K562 (cell line): Measurements from ENCODE around the gene LLGL2. TPM values are rescaled to one million over a fixed set of nuclear protein-coding genes. Genes with fewer than 3 reads are reported as not detected.
A peak's percentile ranks its signal among the peaks of the same experiment; 100 is the strongest.

Experiments
- BCLAF1 ChIP-seq, 2 experiments: fragments of 450-650 bp in 1 of 2; IDR thresholded peaks; 2 replicates each; pipeline ENCODE4 v1.6.1; 2011 to 2017; ENCODE audit warnings: low read depth in 2 of 2, antibody characterized with exemption in 1 of 2, borderline replicate concordance in 1 of 2, low read length in 1 of 2, mild to moderate bottlenecking in 1 of 2, mixed read lengths in 1 of 2; ENCODE audit not compliant: control insufficient read depth in 1 of 2
- CBX1 ChIP-seq: sonication (generic); IDR thresholded peaks from 2 replicates; pipeline ENCODE4 v1.6.1; 2016; ENCODE audit warnings: antibody characterized with exemption, low read depth, mild to moderate bottlenecking
- COPS2 ChIP-seq: fragments of 450-650 bp; conservative IDR thresholded peaks from 2 replicates; pipeline ENCODE4 v1.6.1; 2016; ENCODE audit warnings: mild to moderate bottlenecking, moderate library complexity
- CXXC5 ChIP-seq: fragments of 250-450 bp; sonication (Bioruptor Pico); IDR thresholded peaks from 2 replicates; pipeline ENCODE4 v1.8.0; 2022; ENCODE audit warnings: inconsistent platforms, mild to moderate bottlenecking, moderate library complexity
- GABPB1 ChIP-seq: sonication (generic); formaldehyde crosslinking; IDR thresholded peaks from 2 replicates; pipeline ENCODE4 v1.8.0; 2022; ENCODE audit warnings: mild to moderate bottlenecking, missing genetic modification reagents
- HDGF ChIP-seq: fragments of 450-650 bp; IDR thresholded peaks from 2 replicates; pipeline ENCODE4 v1.6.1; 2016
- HNRNPLL ChIP-seq: fragments of 200-400 bp; formaldehyde crosslinking; IDR thresholded peaks from 2 replicates; pipeline ENCODE4 v1.6.1; 2017; ENCODE audit warnings: low read length, low read depth, mild to moderate bottlenecking; ENCODE audit not compliant: poor library complexity, severe bottlenecking
- KLF16 ChIP-seq: IDR thresholded peaks from 2 replicates; pipeline ENCODE4 v1.6.1; 2016; ENCODE audit warnings: antibody characterized with exemption
- NFE2 ChIP-seq: IDR thresholded peaks from 2 replicates; pipeline ENCODE4 v1.6.1; 2014; ENCODE audit warnings: antibody characterized with exemption, low read depth
- RAD51 ChIP-seq: fragments of 450-650 bp; IDR thresholded peaks from 2 replicates; pipeline ENCODE4 v1.7.1; 2016; ENCODE audit warnings: low read depth, mild to moderate bottlenecking, borderline replicate concordance
- RERE ChIP-seq: sonication (generic); formaldehyde crosslinking; IDR thresholded peaks from 2 replicates; pipeline ENCODE4 v1.8.0; 2023; ENCODE audit warnings: missing genetic modification reagents, mild to moderate bottlenecking, borderline replicate concordance
- TCF3 ChIP-seq: sonication (generic); formaldehyde crosslinking; IDR thresholded peaks from 2 replicates; pipeline ENCODE4 v1.4.0; 2020; ENCODE audit warnings: mild to moderate bottlenecking, missing genetic modification reagents
- TSC22D4 ChIP-seq: fragments of 450-650 bp; IDR thresholded peaks from 2 replicates; pipeline ENCODE4 v1.6.1; 2016; ENCODE audit warnings: missing genetic modification characterization, missing biosample characterization, control low read depth
- ZNF324 ChIP-seq: fragments of 250-450 bp; sonication (Bioruptor Pico); IDR thresholded peaks from 2 replicates; pipeline ENCODE4 v1.4.0; 2020; ENCODE audit warnings: mild to moderate bottlenecking
- ZNF785 ChIP-seq: fragments of 250-450 bp; sonication (Bioruptor Pico); IDR thresholded peaks from 2 replicates; pipeline ENCODE4 v1.4.0; 2020; ENCODE audit warnings: mild to moderate bottlenecking
- polyA plus RNA-seq, 8 experiments: library from polyadenylated mRNA; depleted of rRNA in 4 of 8; stranded (reverse) in 5 of 8; unstranded in 3 of 8; fragments of >200 nt; fragmentation: Nextera tagmentation in 2 of 8; fragmentation: Illumina TruSeq in 1 of 8; extraction: Ambion mirVana in 2 of 8; extraction: Trizol in 1 of 8; gene quantifications; 2 replicates each; pipeline versions ENCODE4 v1.2.1 to v1.2.3, GENCODE V29; 2011 to 2014; ENCODE audit warnings: inconsistent platforms in 1 of 8, missing spikeins in 1 of 8
- total RNA-seq, 7 experiments: library from RNA; depleted of rRNA in 6 of 7; stranded (reverse); fragments of >200 nt in 6 of 7; fragmentation: Illumina TruSeq in 2 of 7; extraction: Trizol in 2 of 7; gene quantifications; 2 replicates each; pipeline versions ENCODE4 v1.2.1 to v1.2.3, GENCODE V29; 2011 to 2021; ENCODE audit warnings: low replicate concordance in 1 of 7
- TF ChIP-seq, protein P1 (sequence below): fragments of 450-650 bp; IDR thresholded peaks from 2 replicates; pipeline ENCODE4 v1.6.1; 2018; ENCODE audit not compliant: partially characterized antibody

LLGL2 gene
- total and polyA plus RNA-seq, 9 of the 15 experiments (the other 6 are each of a cell fraction or from before 2014, with no cell fraction given), result 0.32 to 24.4 (median 10.2) TPM

DNA sequence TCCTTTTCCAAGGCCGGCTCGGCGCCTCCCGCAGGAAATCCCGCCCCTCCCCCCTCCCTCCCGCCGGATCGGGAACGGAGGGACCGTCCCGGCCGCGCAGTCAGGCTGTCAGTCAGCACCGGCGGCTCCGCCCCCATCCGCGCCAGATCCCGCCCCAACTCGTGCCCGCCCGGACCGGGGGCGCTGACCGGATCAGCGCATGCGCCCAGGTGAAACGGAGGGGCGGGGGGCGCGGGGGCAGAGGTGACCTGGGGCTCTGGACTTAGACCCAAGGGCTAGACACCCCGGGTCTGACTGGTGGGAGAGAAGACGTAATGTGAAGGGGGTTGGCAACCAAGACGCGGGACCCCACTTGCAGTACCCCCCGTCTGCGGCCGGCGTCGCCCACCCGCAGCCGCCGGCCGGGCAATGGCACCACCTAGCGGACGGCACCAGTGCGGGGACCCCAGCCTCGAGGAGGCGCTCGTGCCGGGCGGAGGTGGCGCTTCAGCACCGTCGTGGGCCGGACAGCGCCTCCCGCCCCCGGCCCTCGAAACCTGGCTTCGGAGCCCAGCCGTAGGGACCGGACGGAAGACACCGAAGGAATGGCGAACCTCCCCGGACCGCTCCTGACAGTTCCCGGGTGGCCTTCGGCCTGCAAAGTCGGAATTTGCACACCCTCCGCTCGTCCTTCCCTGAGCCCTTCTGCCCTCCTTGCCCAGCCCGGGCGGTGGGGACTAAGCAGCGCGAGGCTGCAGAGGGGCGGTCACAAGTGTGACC is 9.8 kb upstream of the LLGL2 start, which contains the start of gene CASKIN2 (continued):
- peak; percentile 80; the same call in 1 of the 2 replicates for TF ChIP-seq RERE (CRISPR knock-in tag)
- TF ChIP-seq NFE2, result no peak
- TF ChIP-seq CXXC5 (CRISPR knock-in tag), result peak; percentile 58
- peak; percentile 37; the same call in 1 of the 2 replicates for TF ChIP-seq ZNF324 (CRISPR knock-in tag)
- no peak for TF ChIP-seq TCF3 (CRISPR knock-in tag)
- no peak for TF ChIP-seq CBX1
- TF ChIP-seq HDGF, result no peak
- no peak for TF ChIP-seq BCLAF1 (IDR thresholded peaks at IDR 0.05; ENCODE audit: borderline replicate concordance in 1 of 2, control insufficient read depth in 1 of 2, low read depth in 2 of 2, low read length in 1 of 2)
- no peak; the same call in 1 of the 2 replicates for TF ChIP-seq RAD51
- TF ChIP-seq, protein P1, sequence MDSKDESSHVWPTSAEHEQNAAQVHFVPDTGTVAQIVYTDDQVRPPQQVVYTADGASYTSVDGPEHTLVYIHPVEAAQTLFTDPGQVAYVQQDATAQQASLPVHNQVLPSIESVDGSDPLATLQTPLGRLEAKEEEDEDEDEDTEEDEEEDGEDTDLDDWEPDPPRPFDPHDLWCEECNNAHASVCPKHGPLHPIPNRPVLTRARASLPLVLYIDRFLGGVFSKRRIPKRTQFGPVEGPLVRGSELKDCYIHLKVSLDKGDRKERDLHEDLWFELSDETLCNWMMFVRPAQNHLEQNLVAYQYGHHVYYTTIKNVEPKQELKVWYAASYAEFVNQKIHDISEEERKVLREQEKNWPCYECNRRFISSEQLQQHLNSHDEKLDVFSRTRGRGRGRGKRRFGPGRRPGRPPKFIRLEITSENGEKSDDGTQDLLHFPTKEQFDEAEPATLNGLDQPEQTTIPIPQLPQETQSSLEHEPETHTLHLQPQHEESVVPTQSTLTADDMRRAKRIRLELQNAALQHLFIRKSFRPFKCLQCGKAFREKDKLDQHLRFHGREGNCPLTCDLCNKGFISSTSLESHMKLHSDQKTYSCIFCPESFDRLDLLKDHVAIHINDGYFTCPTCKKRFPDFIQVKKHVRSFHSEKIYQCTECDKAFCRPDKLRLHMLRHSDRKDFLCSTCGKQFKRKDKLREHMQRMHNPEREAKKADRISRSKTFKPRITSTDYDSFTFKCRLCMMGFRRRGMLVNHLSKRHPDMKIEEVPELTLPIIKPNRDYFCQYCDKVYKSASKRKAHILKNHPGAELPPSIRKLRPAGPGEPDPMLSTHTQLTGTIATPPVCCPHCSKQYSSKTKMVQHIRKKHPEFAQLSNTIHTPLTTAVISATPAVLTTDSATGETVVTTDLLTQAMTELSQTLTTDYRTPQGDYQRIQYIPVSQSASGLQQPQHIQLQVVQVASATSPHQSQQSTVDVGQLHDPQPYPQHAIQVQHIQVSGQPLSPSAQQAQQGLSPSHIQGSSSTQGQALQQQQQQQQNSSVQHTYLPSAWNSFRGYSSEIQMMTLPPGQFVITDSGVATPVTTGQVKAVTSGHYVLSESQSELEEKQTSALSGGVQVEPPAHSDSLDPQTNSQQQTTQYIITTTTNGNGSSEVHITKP, result no peak
- TF ChIP-seq HNRNPLL, result no peak
- TF ChIP-seq KLF16, result 0 out of 2 replicates have a peak, but pooled peaks have one; percentile 20
- no peak for TF ChIP-seq COPS2
- TF ChIP-seq TSC22D4 (tag), result no peak
- TF ChIP-seq GABPB1 (CRISPR knock-in tag), result peak; percentile 89
- no peak for TF ChIP-seq ZNF785
